ENCODE data around the gene PATJ.
"Not testable (repeated sequence)": the region's sequence is repeated elsewhere in the genome, so short reads cannot be mapped to it uniquely, and the experiment has no call there.

Gene PATJ

DNA sequence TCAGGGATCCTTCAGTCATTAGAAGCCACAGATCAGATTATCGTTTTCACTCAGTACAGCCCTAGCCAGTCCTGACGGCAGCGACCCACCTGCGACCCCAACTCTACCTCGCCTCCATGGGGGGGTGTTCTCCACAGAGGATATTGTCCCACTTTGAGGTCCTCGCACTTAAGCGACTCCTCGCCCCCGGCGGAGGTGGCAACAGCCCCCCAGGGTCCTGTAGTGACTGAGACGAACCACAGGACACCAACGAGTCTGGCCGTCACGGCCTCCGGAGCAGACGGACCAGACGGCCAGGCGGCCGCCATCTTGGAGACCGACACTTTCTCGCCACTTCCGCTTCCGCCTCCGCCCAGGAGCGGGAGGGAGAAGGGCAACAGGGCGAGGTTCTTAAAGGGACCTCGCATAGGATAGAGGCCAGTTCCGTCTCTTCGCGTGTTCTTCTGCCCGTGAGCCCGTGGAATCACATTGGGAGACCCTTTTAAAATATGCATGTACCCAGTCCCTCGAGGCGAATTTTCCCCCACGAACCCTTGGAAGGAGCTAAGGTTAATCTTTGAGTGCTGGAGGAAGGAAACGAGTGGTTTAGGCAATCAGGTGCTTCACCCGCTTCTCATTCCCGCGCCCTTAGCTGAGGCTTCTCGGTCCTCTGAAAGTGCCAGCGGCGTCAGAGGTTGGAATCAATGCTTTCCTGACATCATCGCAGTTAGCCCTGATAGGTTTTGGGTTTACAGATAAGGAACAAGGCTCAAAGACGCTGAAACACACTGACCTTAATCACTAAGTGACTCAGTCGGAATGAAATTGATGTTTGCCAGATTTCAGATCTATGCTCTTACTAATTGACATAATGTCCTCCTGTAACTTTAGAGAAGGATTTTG, 17.2 kb upstream of the PATJ start, which contains the start of gene TM2D1:
Gene TM2D1, minus strand, starts transcription at position 329 of the 882 bp plus-strand sequence. Its CDS starts 21 bp downstream, at position 308.
- peak within 1 kb of the TSS; percentile 90 for H3K9ac ChIP-seq (ENCODE audit: low read depth, low read length)
- H3K36me3 ChIP-seq (ENCODE audit: insufficient read depth, low read length) = no peaks in the 10 kb centered on the region
- H3K4me3 ChIP-seq (ENCODE audit: low read length) = peak within 1 kb of the TSS; percentile 91
- H3K27ac ChIP-seq (ENCODE audit: low read depth, low read length) = peak within 1 kb of the TSS; percentile 79
- WGBS = under 1% methylated on average over 45 of the region's 45 CpGs
- no peaks in the 10 kb centered on the region for H3K9me3 ChIP-seq (ENCODE audit: insufficient read depth, low read depth, low read length)
- peaks cover 6% of the 10 kb centered on the region; the same call in 1 of the 2 replicates for H3K4me1 ChIP-seq (ENCODE audit: insufficient read depth, low read length)
- no peaks in the 10 kb centered on the region for H3K27me3 ChIP-seq (ENCODE audit: insufficient read depth, low read length)

DNA sequence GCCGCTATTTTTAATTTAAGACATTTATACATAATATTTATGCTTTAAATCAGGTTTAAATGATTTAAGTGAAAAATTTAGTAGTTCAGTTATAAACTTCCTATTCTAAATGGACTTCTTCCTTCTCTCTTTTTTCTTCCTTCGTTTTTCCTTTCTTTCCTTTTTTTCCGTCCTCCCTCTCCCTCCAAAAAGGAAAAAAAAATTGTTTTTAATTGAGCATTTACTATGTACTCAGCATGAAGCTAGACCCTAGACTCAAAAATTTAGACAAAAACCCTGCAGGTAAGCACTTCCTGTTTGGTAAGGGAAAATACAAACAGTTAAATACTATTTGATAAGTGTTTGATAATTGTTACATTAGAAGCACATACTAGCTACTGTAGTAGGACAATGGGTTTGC, 14.7 kb upstream of the PATJ start:
- H3K27ac ChIP-seq (ENCODE audit: low read depth, low read length) = no peak overlapping the region

DNA sequence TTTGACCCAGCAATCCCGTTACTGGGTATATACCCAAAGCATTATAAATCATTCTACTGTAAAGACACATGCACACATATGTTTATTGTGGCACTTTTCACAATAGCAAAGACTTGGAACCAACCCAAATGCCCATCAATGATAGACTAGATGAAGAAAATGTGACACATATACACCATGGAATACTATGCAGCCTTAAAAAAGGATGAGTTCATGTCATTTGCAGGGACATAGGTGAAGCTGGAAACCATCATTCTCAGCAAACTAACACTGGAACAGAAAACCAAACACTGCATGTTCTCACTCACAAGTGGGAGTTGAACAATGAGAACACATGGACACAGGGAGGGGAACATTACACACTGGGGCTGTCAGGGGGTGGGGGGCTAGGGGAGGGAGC, 11.6 kb upstream of the PATJ start:
- not testable (repeated sequence) for H3K27ac ChIP-seq (ENCODE audit: low read depth, low read length); H3K9me3 ChIP-seq (ENCODE audit: insufficient read depth, low read depth, low read length); H3K4me3 ChIP-seq (ENCODE audit: low read length); H3K36me3 ChIP-seq (ENCODE audit: insufficient read depth, low read length); H3K9ac ChIP-seq (ENCODE audit: low read depth, low read length); H3K4me1 ChIP-seq (ENCODE audit: insufficient read depth, low read length); H3K27me3 ChIP-seq (ENCODE audit: insufficient read depth, low read length)
- WGBS = 0% methylated on average over 1 of the region's 1 CpG

More for the DNA sequence above, 14.7 kb upstream of the PATJ start:
- Histone ChIP-seq H3K36me3 (ENCODE audit: insufficient read depth, low read length) (no peaks in the 10 kb centered on the region), H3K9ac (ENCODE audit: low read depth, low read length) (no peak overlapping the region), H3K27me3 (ENCODE audit: insufficient read depth, low read length) (no peaks in the 10 kb centered on the region), H3K4me1 (ENCODE audit: insufficient read depth, low read length) (peaks cover 6% of the 10 kb centered on the region; the same call in 1 of the 2 replicates), H3K4me3 (ENCODE audit: low read length) (no peak overlapping the region), H3K9me3 (ENCODE audit: insufficient read depth, low read depth, low read length) (no peaks in the 10 kb centered on the region)
- WGBS = 100% methylated on average over 2 of the region's 3 CpGs

DNA sequence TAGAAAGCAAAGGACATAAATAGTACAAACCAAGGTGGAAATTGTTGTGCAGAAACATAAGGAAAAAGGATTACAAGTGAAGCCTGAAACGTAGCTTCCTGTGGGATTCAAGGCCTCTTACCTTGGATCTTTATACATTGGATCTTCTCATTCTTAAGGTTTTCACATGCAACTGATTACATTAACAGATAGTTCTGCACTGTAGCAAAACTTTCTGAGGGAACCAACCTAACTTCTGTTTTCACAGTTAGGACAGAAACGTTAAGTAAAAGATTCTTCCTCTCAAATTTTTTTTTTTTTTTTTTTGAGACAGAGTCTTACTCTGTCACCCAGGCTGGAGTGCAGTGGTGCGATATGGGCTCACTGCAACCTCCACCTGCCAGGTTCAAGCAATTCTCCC, 9.6 kb upstream of the PATJ start:
- Histone ChIP-seq H3K4me1 (ENCODE audit: insufficient read depth, low read length) (no peaks in the 10 kb centered on the region), H3K9me3 (ENCODE audit: insufficient read depth, low read depth, low read length) (no peaks in the 10 kb centered on the region), H3K9ac (ENCODE audit: low read depth, low read length) (no peak overlapping the region), H3K27ac (ENCODE audit: low read depth, low read length) (no peak overlapping the region), H3K27me3 (ENCODE audit: insufficient read depth, low read length) (no peaks in the 10 kb centered on the region), H3K36me3 (ENCODE audit: insufficient read depth, low read length) (no peaks in the 10 kb centered on the region), H3K4me3 (ENCODE audit: low read length) (no peak overlapping the region)
- WGBS = 80% methylated on average over 3 of the region's 3 CpGs

DNA sequence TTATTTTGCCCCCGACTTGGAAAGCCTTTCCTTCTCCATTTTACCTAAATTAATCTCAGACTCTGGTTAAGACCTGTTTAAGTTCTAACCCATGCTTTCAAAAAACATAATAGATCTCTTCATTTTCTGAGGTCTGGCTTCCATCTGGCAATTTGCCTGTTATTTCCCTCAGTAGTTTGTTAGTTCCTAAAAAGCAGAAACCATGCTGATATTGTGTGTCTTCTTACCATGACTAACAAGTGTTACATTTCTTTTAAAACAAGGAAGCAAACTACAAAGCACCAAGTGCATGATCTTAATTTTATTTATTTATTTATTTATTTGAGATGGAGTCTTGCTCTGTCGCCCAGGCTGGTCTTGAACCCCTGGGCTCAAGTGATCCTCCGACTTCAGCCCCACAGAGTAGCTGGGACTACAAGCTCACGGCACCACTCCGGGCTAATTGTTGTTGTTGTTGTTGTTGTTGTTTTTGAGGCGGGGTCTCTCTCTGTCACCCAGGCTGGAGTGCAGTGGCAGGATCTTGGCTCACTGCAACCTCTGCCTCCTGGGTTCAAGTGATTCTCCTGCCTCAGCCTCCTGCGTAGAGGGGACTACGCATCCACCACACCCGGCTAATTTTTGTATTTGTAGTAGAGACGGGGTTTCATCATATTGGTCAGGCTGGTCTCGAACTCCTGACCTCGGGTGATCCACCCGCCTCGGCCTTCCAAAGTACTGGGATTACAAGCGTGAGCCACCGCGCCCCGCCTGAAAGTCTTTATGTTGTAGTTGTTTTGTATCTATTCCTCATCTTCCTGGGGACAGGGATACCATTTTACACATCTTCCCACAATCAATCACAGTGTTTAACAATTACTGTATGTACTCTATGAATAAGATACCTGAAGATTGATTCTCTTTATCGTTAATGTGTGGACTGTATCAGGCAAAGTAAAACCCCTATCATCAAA, 1.3 kb upstream of the PATJ start:
- no peak overlapping the region for H3K27ac ChIP-seq (ENCODE audit: low read depth, low read length)
- WGBS = 90% methylated on average over 14 of the region's 19 CpGs
- no peaks in the 10 kb centered on the region for H3K9me3 ChIP-seq (ENCODE audit: insufficient read depth, low read depth, low read length)
- H3K36me3 ChIP-seq (ENCODE audit: insufficient read depth, low read length) = no peaks in the 10 kb centered on the region
- no peaks in the 10 kb centered on the region for H3K27me3 ChIP-seq (ENCODE audit: insufficient read depth, low read length)
- peak overlapping the region; percentile 81 for H3K4me3 ChIP-seq (ENCODE audit: low read length)
- no peaks in the 10 kb centered on the region for H3K4me1 ChIP-seq (ENCODE audit: insufficient read depth, low read length)
- peak overlapping the region; percentile 83; the same call in 1 of the 2 replicates for H3K9ac ChIP-seq (ENCODE audit: low read depth, low read length)

DNA sequence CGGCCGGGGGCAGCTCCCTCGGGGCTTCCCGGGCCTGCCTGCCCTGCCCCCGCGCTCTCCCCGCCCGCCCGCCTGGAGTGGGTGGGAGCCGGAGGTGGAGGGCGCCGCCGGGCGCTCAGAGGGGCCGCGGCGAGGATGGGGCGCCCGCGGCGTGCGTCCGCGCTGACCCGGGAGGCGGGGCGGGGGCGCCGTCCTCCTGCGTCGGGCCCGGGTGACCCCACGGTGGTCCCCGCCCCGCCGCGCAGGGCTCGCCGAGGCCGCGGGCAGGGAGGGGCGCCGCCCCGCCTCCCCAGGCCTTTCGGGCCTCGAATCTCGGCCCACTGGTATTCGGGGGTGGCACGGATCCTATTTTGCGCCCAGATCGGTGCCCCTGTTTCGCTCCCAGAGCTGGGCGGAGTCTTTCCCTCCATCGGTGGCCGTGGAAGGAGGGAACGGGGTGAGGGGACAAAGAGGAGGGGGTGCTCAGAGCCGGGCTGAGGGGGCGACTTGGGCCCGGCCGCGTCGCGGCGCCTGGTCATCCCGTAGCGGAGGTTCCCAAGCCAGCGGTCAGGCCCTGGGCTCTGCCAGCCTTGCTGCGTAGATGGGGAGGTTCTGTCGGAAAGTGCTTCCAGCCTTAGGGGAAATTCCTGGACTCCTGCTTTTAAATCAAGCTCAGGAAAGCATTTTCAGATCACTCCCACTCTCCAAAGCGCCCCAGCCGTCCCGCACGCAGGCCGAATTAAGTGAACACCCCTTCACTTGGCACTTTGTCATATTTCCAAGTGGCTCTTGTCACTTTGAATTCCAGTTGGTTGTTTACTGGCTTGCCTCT, 545 bp downstream of the PATJ start:
- under 1% methylated on average over 74 of the region's 74 CpGs for WGBS
- H3K4me1 ChIP-seq (ENCODE audit: insufficient read depth, low read length) = peaks cover 15% of the 10 kb centered on the region
- no peaks in the 10 kb centered on the region for H3K9me3 ChIP-seq (ENCODE audit: insufficient read depth, low read depth, low read length)
- peak overlapping the region; percentile 81 for H3K4me3 ChIP-seq (ENCODE audit: low read length)
- H3K27me3 ChIP-seq (ENCODE audit: insufficient read depth, low read length) = no peaks in the 10 kb centered on the region
- H3K27ac ChIP-seq (ENCODE audit: low read depth, low read length) = peak overlapping the region; percentile 68; the same call in 1 of the 2 replicates
- H3K36me3 ChIP-seq (ENCODE audit: insufficient read depth, low read length) = no peaks in the 10 kb centered on the region
- H3K9ac ChIP-seq (ENCODE audit: low read depth, low read length) = peak overlapping the region; percentile 84

DNA sequence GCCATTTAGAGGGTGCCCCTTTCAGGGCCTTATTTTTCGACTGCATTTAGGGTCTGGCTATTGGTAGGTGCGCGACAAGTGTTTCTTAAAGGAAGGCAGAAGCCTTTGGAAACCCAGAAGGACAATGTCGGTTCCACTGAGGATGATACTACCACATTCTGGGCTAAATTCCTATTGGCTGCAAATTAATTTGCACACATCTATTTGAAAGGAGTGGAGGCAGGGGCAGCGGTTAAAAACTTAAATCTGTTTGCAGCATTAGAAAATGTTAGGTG, 1.1 kb downstream of the PATJ start:
- peak overlapping the region; percentile 81 for H3K4me3 ChIP-seq (ENCODE audit: low read length)
- peak overlapping the region; percentile 84 for H3K9ac ChIP-seq (ENCODE audit: low read depth, low read length)
- no peak overlapping the region for H3K27ac ChIP-seq (ENCODE audit: low read depth, low read length)
- no peaks in the 10 kb centered on the region for H3K27me3 ChIP-seq (ENCODE audit: insufficient read depth, low read length)
- no peaks in the 10 kb centered on the region for H3K36me3 ChIP-seq (ENCODE audit: insufficient read depth, low read length)
- H3K4me1 ChIP-seq (ENCODE audit: insufficient read depth, low read length) = peaks cover 15% of the 10 kb centered on the region
- no peaks in the 10 kb centered on the region for H3K9me3 ChIP-seq (ENCODE audit: insufficient read depth, low read depth, low read length)
- WGBS = 33% methylated on average over 5 of the region's 5 CpGs

DNA sequence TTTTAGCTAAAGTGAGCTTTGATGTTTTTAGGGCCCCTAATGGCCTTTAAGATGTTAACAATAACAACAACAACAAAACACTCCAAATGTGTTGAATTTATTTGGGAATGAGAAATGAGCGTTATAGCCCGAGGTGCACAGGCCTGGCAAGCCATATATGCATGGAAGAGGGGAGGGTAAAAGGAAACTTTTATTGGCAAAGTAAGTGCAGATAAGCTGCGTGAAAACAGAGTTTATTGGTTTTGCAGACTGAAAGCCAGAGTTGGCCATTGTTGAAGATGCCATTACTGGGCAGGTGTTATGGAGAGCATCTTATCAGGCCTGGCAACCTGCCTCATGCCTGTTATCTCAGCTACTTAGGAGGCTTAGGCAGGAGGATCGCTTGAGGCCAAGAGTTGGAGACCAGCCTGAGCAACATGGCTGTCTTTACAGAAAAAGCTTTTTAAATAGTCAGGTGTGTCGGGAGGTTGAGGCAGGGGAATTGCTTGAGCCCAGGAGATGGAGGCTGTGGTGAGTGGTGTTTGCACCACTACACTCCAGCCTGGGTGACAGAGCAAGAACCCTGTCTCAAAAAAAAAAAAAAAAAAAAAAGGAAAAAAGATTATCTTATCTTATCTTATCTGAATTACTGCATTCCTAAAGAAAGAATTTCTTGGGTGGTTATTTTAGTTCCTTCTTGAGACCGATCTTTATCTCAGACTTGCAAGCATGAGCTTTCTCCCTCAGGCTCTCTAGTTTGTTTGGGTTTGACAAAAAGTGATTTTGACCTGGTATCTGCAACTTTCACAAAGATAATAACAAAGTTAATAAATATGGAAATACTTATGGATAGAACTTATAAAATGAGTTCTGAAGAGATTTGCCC, 1.7 kb downstream of the PATJ start:
- H3K4me3 ChIP-seq (ENCODE audit: low read length) = peak overlapping the region; percentile 81
- H3K4me1 ChIP-seq (ENCODE audit: insufficient read depth, low read length) = peaks cover 15% of the 10 kb centered on the region
- no peaks in the 10 kb centered on the region for H3K9me3 ChIP-seq (ENCODE audit: insufficient read depth, low read depth, low read length)
- H3K9ac ChIP-seq (ENCODE audit: low read depth, low read length) = no peak overlapping the region
- no peaks in the 10 kb centered on the region for H3K27me3 ChIP-seq (ENCODE audit: insufficient read depth, low read length)
- no peak overlapping the region for H3K27ac ChIP-seq (ENCODE audit: low read depth, low read length)
- no peaks in the 10 kb centered on the region for H3K36me3 ChIP-seq (ENCODE audit: insufficient read depth, low read length)
- WGBS = 86% methylated on average over 5 of the region's 6 CpGs

DNA sequence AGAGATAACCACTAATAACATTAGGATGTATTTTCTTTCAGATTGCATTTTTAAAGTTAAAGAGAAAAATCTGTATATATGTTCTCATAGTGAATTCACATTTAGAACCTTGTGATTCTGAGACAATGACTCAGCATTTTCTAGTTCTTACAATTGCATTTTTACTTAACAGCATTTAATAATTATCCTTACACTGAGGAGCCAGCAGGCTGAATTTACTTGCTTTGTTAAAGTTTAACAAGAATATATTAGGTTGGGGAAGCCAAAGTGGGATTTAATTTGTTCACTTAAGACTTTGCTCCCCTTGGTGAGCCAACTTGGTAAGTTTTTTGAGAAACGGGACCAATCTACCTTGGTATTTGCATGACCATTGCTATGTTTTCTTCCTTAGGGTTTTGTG, 4.5 kb downstream of the PATJ start:
- peaks cover 16% of the 10 kb centered on the region for H3K4me1 ChIP-seq (ENCODE audit: insufficient read depth, low read length)
- 0 out of 2 replicates have a peak overlapping the region, but pooled peaks have one; percentile 3 for H3K4me3 ChIP-seq (ENCODE audit: low read length)
- peak overlapping the region; percentile 63 for H3K9ac ChIP-seq (ENCODE audit: low read depth, low read length)
- no peaks in the 10 kb centered on the region for H3K9me3 ChIP-seq (ENCODE audit: insufficient read depth, low read depth, low read length)
- no peaks in the 10 kb centered on the region for H3K27me3 ChIP-seq (ENCODE audit: insufficient read depth, low read length)
- H3K36me3 ChIP-seq (ENCODE audit: insufficient read depth, low read length) = no peaks in the 10 kb centered on the region
- H3K27ac ChIP-seq (ENCODE audit: low read depth, low read length) = peak overlapping the region; percentile 63
- WGBS = 70% methylated on average over 1 of the region's 1 CpG

DNA sequence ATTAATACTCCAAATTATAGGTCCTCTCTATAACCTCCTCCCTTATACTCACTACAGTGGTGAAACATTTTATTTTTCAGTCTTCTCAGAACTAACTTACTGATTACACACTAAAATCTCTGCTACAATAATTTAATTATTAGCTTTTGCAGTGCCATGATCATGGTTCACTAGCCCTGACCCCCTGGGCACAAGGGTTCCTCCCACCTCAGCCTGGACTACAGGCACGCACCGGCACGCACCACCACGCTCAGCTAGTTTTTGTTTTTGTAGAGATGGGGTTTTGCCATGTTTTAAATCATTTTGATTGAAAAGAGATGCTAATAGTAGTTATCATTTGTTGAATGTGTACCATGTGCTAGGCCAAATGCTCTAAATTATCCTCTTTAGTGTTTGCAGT, 6.3 kb downstream of the PATJ start:
- Histone ChIP-seq H3K27ac (ENCODE audit: low read depth, low read length) (no peak overlapping the region), H3K27me3 (ENCODE audit: insufficient read depth, low read length) (no peaks in the 10 kb centered on the region), H3K9ac (ENCODE audit: low read depth, low read length) (no peak overlapping the region), H3K4me1 (ENCODE audit: insufficient read depth, low read length) (peaks cover 27% of the 10 kb centered on the region), H3K4me3 (ENCODE audit: low read length) (no peak overlapping the region), H3K9me3 (ENCODE audit: insufficient read depth, low read depth, low read length) (no peaks in the 10 kb centered on the region), H3K36me3 (ENCODE audit: insufficient read depth, low read length) (no peaks in the 10 kb centered on the region)
- 95% methylated on average over 4 of the region's 4 CpGs for WGBS

Measured in HUES64 (cell line).